Measurements from ENCODE around the gene OR1B1. TPM values are rescaled to one million over a fixed set of nuclear protein-coding genes. Genes with fewer than 3 reads are reported as not detected.
"Not testable (repeated sequence)": the region's sequence is repeated elsewhere in the genome, so short reads cannot be mapped to it uniquely, and the experiment has no call there.

OR1B1 gene
- total RNA-seq, 1 donor from 2014 or later: not detected

DNA sequence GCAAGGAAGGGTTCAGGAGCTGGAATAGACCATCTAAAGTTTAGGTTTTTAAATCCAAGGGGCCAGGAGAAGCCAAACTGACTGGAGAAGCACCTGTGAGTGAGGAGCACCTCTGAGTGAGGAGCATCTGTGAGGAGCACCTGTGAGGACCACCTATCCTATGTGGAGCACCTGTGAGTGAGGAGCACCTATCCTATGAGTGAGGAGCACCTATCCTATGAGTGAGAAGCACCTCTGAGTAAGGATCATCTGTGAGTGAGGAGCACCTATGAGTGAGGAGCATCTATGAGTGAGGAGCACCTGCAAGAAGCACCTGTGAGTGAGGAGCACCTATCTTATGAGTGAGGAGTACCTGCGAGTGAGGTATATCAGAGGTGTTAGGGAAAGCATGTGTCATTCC is 50.8 kb downstream of the OR1B1 start:
- Mint-ChIP-seq H3K27ac (no peak overlapping the region), H3K4me1 (ENCODE audit: low read depth) (no peaks in the 10 kb centered on the region), H3K27me3 (no peaks in the 10 kb centered on the region), H3K36me3 (ENCODE audit: insufficient read depth) (peaks cover 1% of the 10 kb centered on the region), H3K4me3 (ENCODE audit: low read depth) (no peak overlapping the region), H3K9me3 (ENCODE audit: low read depth) (peaks cover 44% of the 10 kb centered on the region)
- TF ChIP-seq, protein P1, sequence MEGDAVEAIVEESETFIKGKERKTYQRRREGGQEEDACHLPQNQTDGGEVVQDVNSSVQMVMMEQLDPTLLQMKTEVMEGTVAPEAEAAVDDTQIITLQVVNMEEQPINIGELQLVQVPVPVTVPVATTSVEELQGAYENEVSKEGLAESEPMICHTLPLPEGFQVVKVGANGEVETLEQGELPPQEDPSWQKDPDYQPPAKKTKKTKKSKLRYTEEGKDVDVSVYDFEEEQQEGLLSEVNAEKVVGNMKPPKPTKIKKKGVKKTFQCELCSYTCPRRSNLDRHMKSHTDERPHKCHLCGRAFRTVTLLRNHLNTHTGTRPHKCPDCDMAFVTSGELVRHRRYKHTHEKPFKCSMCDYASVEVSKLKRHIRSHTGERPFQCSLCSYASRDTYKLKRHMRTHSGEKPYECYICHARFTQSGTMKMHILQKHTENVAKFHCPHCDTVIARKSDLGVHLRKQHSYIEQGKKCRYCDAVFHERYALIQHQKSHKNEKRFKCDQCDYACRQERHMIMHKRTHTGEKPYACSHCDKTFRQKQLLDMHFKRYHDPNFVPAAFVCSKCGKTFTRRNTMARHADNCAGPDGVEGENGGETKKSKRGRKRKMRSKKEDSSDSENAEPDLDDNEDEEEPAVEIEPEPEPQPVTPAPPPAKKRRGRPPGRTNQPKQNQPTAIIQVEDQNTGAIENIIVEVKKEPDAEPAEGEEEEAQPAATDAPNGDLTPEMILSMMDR (IDR thresholded peaks at IDR 0.05; ENCODE audit: unreplicated experiment): no peak
- no peak for DNase-seq (ENCODE audit: low spot score, unreplicated experiment)

DNA sequence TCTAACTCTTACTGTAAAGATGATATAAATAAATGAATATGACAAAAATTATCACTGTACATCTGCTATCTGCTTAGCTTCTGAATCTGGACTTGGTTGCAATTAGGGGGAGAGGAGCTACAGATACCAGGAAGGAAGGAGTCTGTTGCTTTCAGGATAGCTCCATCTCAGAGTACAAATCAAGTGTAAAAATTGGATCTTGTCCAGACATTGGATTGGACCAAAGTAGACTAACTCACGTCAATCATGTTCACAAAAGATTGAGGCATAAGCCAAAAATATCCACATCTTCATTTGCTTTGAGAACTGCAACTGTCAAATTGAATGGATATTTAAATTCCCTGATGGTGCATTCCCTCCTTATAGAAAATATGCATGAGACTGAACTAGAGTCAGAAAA is 51.7 kb downstream of the OR1B1 start:
- DNase-seq (ENCODE audit: low spot score, unreplicated experiment): no peak
- Mint-ChIP-seq H3K9me3 (ENCODE audit: low read depth) (peaks cover 45% of the 10 kb centered on the region), H3K4me1 (ENCODE audit: low read depth) (no peaks in the 10 kb centered on the region), H3K27ac (no peak overlapping the region), H3K27me3 (no peaks in the 10 kb centered on the region), H3K36me3 (ENCODE audit: insufficient read depth) (peaks cover 1% of the 10 kb centered on the region), H3K4me3 (ENCODE audit: low read depth) (no peak overlapping the region)
- TF ChIP-seq, protein P1 (IDR thresholded peaks at IDR 0.05; ENCODE audit: unreplicated experiment): no peak

DNA sequence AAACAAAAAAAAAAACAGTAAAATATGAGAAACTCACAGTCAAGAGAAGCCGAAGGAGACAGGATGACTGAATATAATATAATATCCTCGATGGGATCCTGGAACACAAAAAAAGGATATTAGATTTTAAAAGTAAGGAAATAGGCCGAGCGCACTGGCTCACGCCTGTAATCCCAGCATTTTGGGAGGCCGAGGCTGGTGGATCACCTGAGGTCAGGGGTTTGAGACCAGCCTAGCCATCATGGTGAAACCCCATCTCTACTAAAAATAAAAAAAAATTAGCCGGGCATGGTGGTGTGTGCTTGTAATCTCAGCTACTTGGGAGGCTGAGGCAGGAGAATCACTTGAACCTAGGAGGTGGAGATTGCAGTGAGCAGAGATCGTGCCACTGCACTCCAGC is 74.1 kb downstream of the OR1B1 start, which contains the start of gene OR1L8:
TSS of gene OR1L8 (minus strand) at position 101 of the 400 bp plus-strand sequence. CDS start 14,907 bp downstream, outside the sequence.
- H3K4me1 Mint-ChIP-seq (ENCODE audit: low read depth); DNase-seq (ENCODE audit: low spot score, unreplicated experiment); H3K4me3 Mint-ChIP-seq (ENCODE audit: low read depth); H3K27ac Mint-ChIP-seq; H3K27me3 Mint-ChIP-seq; H3K36me3 Mint-ChIP-seq (ENCODE audit: insufficient read depth): not testable (repeated sequence)
- H3K9me3 Mint-ChIP-seq (ENCODE audit: low read depth): peaks cover 31% of the 10 kb centered on the region

DNA sequence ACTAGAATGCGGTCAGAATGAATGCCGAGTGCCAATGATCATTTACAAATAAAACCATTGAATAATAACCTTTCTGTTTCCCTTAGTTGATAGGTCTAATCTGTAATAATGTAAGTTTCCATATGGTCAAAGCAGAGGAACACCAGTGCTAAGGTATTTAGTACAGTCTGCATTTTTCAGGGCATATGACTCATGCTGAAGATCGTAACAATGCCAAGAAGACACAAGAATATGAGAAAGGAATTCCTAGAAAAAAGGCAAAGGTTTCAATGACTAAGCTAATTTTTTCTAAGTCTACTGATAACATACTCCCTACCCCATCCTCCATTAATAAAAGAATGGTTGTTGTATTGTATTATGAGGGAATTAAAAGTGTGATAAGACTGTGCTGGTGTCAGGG is 77.1 kb downstream of the OR1B1 start:
- Mint-ChIP-seq H3K4me1 (ENCODE audit: low read depth) (no peaks in the 10 kb centered on the region), H3K27me3 (no peaks in the 10 kb centered on the region), H3K4me3 (ENCODE audit: low read depth) (no peak overlapping the region), H3K27ac (no peak overlapping the region), H3K9me3 (ENCODE audit: low read depth) (peaks cover 39% of the 10 kb centered on the region), H3K36me3 (ENCODE audit: insufficient read depth) (no peaks in the 10 kb centered on the region)
- no peak for DNase-seq (ENCODE audit: low spot score, unreplicated experiment)
- TF ChIP-seq, protein P1 (IDR thresholded peaks at IDR 0.05; ENCODE audit: unreplicated experiment): no peak

DNA sequence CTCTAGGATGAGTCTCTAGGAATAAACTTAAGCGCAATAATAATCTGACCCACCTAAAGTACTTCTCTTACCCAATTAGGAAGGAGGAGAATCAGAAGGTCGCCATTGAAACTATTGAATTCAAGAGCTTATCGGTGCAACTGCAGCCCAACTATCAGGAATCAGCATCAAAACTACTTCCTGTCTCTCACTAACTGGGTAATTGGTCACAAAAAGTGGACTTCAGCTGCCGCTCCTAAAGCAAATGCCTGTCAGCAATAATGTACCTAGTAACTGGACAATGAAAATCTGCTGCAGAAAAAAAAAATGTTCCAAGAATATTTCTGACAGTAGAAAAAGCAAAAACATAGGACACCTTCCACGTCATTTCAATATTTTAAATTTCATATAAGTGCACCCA is 77.6 kb downstream of the OR1B1 start:
- peaks cover 36% of the 10 kb centered on the region for H3K9me3 Mint-ChIP-seq (ENCODE audit: low read depth)
- no peak overlapping the region for H3K4me3 Mint-ChIP-seq (ENCODE audit: low read depth)
- no peak overlapping the region for H3K27ac Mint-ChIP-seq
- no peaks in the 10 kb centered on the region for H3K27me3 Mint-ChIP-seq
- H3K4me1 Mint-ChIP-seq (ENCODE audit: low read depth): no peaks in the 10 kb centered on the region
- no peaks in the 10 kb centered on the region for H3K36me3 Mint-ChIP-seq (ENCODE audit: insufficient read depth)
- no peak for DNase-seq (ENCODE audit: low spot score, unreplicated experiment)
- TF ChIP-seq, protein P1 (IDR thresholded peaks at IDR 0.05; ENCODE audit: unreplicated experiment): no peak

Other genes with a start within 250 kb of the OR1B1 start
- gene OR1J1, start 179.7 kb downstream of the OR1B1 start, total RNA-seq: not detected in 2 replicates
- gene OR1J2, start 146.8 kb downstream of the OR1B1 start, total RNA-seq: not detected in 2 replicates
- not detected in 2 replicates for gene OR1J4, start 138.5 kb downstream of the OR1B1 start, total RNA-seq
- gene OR1N1, start 130.3 kb downstream of the OR1B1 start, total RNA-seq: not detected in 2 replicates
- not detected in 2 replicates for gene OR1N2, start 104.5 kb downstream of the OR1B1 start, total RNA-seq
- gene OR1L8, start 74.2 kb downstream of the OR1B1 start, total RNA-seq: not detected in 2 replicates
- gene OR1Q1, start 42.9 kb downstream of the OR1B1 start, total RNA-seq: not detected in 2 replicates
- not detected in 2 replicates for gene OR1L1, start 4.1 kb upstream of the OR1B1 start, total RNA-seq
- not detected in 2 replicates for gene OR1L3, start 17.5 kb upstream of the OR1B1 start, total RNA-seq
- gene OR1L4, start 66.4 kb upstream of the OR1B1 start, total RNA-seq: not detected in 2 replicates
- not detected in 2 replicates for gene OR1L6, start 84.7 kb upstream of the OR1B1 start, total RNA-seq
- not detected in 2 replicates for gene OR5C1, start 131.3 kb upstream of the OR1B1 start, total RNA-seq
- gene OR1K1, start 142.5 kb upstream of the OR1B1 start, total RNA-seq: not detected in 2 replicates
- 31.2 and 33.3 TPM in 2 replicates for gene PDCL, start 171.0 kb upstream of the OR1B1 start, total RNA-seq
- gene RC3H2, start 247.7 kb upstream of the OR1B1 start, total RNA-seq: 61.3 and 68.8 TPM in 2 replicates

Measured in progenitor cell of endocrine pancreas (in vitro differentiated cells).